ENCODE measurements around the gene AQP2. TPM values are rescaled to one million over a fixed set of nuclear protein-coding genes. Genes with fewer than 3 reads are reported as not detected.

The AQP2 gene
- total RNA-seq, 2 experiments from 2014 or later = not detected

DNA sequence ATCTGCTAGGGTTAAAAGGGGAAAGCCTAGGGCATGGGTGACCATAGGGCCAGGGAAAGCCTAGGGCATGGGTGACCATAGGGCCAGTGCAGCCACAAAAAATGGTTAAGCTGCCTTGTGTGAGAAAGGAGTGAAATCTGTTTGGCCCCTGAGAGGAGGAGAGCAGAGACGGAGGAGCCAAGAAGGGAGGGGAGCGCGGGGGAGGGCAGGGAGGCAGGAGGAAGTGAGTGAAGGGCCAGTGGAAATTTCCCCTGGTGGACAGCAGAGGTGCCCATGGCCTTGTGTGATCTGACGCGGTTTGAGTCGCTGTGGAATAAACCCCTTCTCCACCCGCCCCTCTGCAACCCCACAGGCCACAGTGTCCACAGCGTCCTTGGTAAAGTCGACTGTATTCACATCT, 21.6 kb downstream of the AQP2 start:
- CTCF ChIA-PET (ENCODE audit: unreplicated experiment) = interaction anchor here (0.6 kb wide), 1 partner anchor 36 kb away, joined by 3 read pairs; no protein-coding TSS in a partner anchor
- intact Hi-C loops (cut with micrococcal nuclease; ENCODE audit: unreplicated experiment) = no loop called here
- TF ChIP-seq EZH2phosphoT487 (IDR thresholded peaks at IDR 0.05; ENCODE audit: borderline replicate concordance, low read depth, low read length) = no peak
- TF ChIP-seq, protein P1, sequence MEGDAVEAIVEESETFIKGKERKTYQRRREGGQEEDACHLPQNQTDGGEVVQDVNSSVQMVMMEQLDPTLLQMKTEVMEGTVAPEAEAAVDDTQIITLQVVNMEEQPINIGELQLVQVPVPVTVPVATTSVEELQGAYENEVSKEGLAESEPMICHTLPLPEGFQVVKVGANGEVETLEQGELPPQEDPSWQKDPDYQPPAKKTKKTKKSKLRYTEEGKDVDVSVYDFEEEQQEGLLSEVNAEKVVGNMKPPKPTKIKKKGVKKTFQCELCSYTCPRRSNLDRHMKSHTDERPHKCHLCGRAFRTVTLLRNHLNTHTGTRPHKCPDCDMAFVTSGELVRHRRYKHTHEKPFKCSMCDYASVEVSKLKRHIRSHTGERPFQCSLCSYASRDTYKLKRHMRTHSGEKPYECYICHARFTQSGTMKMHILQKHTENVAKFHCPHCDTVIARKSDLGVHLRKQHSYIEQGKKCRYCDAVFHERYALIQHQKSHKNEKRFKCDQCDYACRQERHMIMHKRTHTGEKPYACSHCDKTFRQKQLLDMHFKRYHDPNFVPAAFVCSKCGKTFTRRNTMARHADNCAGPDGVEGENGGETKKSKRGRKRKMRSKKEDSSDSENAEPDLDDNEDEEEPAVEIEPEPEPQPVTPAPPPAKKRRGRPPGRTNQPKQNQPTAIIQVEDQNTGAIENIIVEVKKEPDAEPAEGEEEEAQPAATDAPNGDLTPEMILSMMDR (conservative IDR thresholded peaks at IDR 0.05; ENCODE audit: low read length) = no peak
- Histone ChIP-seq H4K20me1 (ENCODE audit: insufficient read depth, low read length) (no peaks in the 10 kb centered on the region), H3K9me2 (ENCODE audit: insufficient read depth, low read length) (no peaks in the 10 kb centered on the region), H3K27ac (ENCODE audit: low read depth, low read length, poor library complexity, severe bottlenecking) (no peak overlapping the region), H3K4me3 (ENCODE audit: low read depth, low read length, poor library complexity, severe bottlenecking) (no peak overlapping the region), H3K79me2 (ENCODE audit: insufficient read depth, low read depth, low read length) (no peaks in the 10 kb centered on the region), H2AFZ (ENCODE audit: low read length) (no peak overlapping the region), H3K36me3 (ENCODE audit: insufficient read depth, low read length) (no peaks in the 10 kb centered on the region), H3K4me2 (ENCODE audit: low read length) (no peak overlapping the region), H3K4me1 (ENCODE audit: insufficient read depth, low read length, poor library complexity, severe bottlenecking) (peaks cover 6% of the 10 kb centered on the region), H3K9me3 (ENCODE audit: low read length) (no peaks in the 10 kb centered on the region)
- POLR2A ChIA-PET = no interaction called here
- DNase-seq (ENCODE audit: low spot score) = no peak
- no TSS peak for BruUV-seq (replicated peaks)

DNA sequence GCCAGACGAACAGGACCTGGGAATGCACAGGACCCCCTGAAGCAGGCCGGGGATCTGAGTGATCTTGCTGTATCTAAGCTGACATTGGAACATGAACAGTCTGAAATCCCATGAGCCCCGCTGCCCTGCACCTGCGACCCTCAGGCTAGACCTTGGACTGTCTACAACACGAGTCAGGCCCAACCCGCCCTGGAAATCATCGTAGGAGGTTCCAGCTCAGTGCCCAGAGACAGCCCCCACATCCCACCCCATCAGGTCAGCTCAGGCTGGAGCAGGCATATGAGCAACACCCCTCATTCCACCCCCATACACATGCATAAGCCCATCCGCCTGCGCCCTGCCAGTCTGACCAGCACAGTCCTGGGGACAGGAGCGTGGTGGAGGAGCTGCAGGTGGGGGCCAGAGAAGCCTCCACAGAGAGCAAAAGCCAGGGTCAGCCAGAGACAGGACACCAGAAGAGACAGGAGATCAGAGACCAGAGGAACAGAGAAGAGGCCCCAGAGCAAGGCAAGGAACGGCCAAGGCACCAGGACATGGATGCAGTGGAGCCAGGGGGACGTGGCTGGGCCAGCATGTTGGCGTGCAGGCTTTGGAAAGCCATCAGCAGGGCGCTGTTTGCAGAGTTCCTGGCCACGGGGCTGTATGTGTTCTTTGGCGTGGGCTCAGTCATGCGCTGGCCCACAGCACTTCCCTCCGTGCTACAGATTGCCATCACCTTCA, 22.3 kb downstream of the AQP2 start, which contains the start of gene AQP6:
TSS of gene AQP6 (plus strand) at position 307 of the 720 bp plus-strand sequence. CDS start at position 534, 227 bp downstream.
- no peak within 1 kb of the TSS for H2AFZ ChIP-seq (ENCODE audit: low read length)
- H3K36me3 ChIP-seq (ENCODE audit: insufficient read depth, low read length) = no peaks in the 10 kb centered on the region
- no peak within 1 kb of the TSS for H3K4me2 ChIP-seq (ENCODE audit: low read length)
- no peaks in the 10 kb centered on the region for H4K20me1 ChIP-seq (ENCODE audit: insufficient read depth, low read length)
- no peaks in the 10 kb centered on the region for H3K79me2 ChIP-seq (ENCODE audit: insufficient read depth, low read depth, low read length)
- no peak within 1 kb of the TSS for H3K4me3 ChIP-seq (ENCODE audit: low read depth, low read length, poor library complexity, severe bottlenecking)
- POLR2A ChIA-PET = no interaction called here
- CTCF ChIA-PET (ENCODE audit: unreplicated experiment) = interaction anchor here (0.6 kb wide), 1 partner anchor 36 kb away, joined by 3 read pairs; no protein-coding TSS in a partner anchor
- H3K9me2 ChIP-seq (ENCODE audit: insufficient read depth, low read length) = no peaks in the 10 kb centered on the region
- TF ChIP-seq EZH2phosphoT487 (IDR thresholded peaks at IDR 0.05; ENCODE audit: borderline replicate concordance, low read depth, low read length) = no peak
- TF ChIP-seq, protein P1 (conservative IDR thresholded peaks at IDR 0.05; ENCODE audit: low read length) = no peak
- DNase-seq (ENCODE audit: low spot score) = no peak
- no peak within 1 kb of the TSS for H3K27ac ChIP-seq (ENCODE audit: low read depth, low read length, poor library complexity, severe bottlenecking)
- H3K9me3 ChIP-seq (ENCODE audit: low read length) = no peaks in the 10 kb centered on the region
- intact Hi-C loops (cut with micrococcal nuclease; ENCODE audit: unreplicated experiment) = no loop called here
- no peaks in the 10 kb centered on the region for H3K4me1 ChIP-seq (ENCODE audit: insufficient read depth, low read length, poor library complexity, severe bottlenecking)
- no TSS peak for BruUV-seq (replicated peaks)

DNA sequence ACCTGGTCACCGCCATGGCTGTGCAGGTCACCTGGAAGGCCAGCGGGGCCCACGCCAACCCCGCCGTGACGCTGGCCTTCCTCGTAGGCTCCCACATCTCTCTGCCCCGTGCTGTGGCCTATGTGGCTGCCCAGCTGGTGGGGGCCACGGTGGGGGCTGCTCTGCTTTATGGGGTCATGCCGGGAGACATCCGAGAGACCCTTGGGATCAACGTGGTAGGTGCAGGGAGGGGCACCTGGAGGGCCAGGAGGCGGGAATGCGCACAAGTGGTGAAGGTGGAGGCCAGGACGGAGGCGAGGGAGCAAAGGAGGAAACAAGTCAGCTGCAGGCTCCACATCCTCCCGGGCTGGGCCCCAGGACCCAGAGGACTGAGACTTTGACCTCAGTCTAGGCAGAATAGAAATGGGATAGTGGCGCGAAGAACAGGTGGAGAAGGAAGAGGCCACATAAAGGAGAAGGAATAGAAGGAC, 22.9 kb downstream of the AQP2 start:
- Histone ChIP-seq H3K4me3 (ENCODE audit: low read depth, low read length, poor library complexity, severe bottlenecking) (no peak overlapping the region), H3K27ac (ENCODE audit: low read depth, low read length, poor library complexity, severe bottlenecking) (no peak overlapping the region), H3K4me1 (ENCODE audit: insufficient read depth, low read length, poor library complexity, severe bottlenecking) (no peaks in the 10 kb centered on the region), H3K9me3 (ENCODE audit: low read length) (no peaks in the 10 kb centered on the region), H2AFZ (ENCODE audit: low read length) (no peak overlapping the region), H3K79me2 (ENCODE audit: insufficient read depth, low read depth, low read length) (no peaks in the 10 kb centered on the region), H3K9me2 (ENCODE audit: insufficient read depth, low read length) (no peaks in the 10 kb centered on the region), H3K4me2 (ENCODE audit: low read length) (no peak overlapping the region), H4K20me1 (ENCODE audit: insufficient read depth, low read length) (no peaks in the 10 kb centered on the region), H3K36me3 (ENCODE audit: insufficient read depth, low read length) (no peaks in the 10 kb centered on the region)
- intact Hi-C loops (cut with micrococcal nuclease; ENCODE audit: unreplicated experiment) = no loop called here
- no peak for DNase-seq (ENCODE audit: low spot score)
- POLR2A ChIA-PET = no interaction called here
- BruUV-seq (replicated peaks) = no TSS peak
- TF ChIP-seq, protein P1 (conservative IDR thresholded peaks at IDR 0.05; ENCODE audit: low read length) = no peak
- no peak for TF ChIP-seq EZH2phosphoT487 (IDR thresholded peaks at IDR 0.05; ENCODE audit: borderline replicate concordance, low read depth, low read length)
- CTCF ChIA-PET (ENCODE audit: unreplicated experiment) = no interaction called here
